Lower leg skin (tissue), 4 donors: ENCODE results near the gene PHLDB3. TPM values are rescaled to one million over a fixed set of nuclear protein-coding genes. Genes with fewer than 3 reads are reported as not detected.
A peak's percentile ranks its signal among the peaks of the same experiment; 100 is the strongest.
"Not testable (repeated sequence)": the region's sequence is repeated elsewhere in the genome, so short reads cannot be mapped to it uniquely, and the experiment has no call there.

Source experiments
- DNase-seq, 2 donors: peaks; one replicate each; pipeline ENCODE4 v3.0.0-alpha.2; 2019; ENCODE audit warnings: low spot score in 2 of 2
- H3K4me3 ChIP-seq: fragments of 200-600 bp; sonication (generic); 2 replicates; pipeline ENCODE4 v1.5.1; 2017; ENCODE audit warnings: mild to moderate bottlenecking, low read depth; ENCODE audit not compliant: poor library complexity, severe bottlenecking
- CTCF ChIP-seq, 3 donors: fragments of 450-650 bp; IDR thresholded peaks; one replicate each; pipeline ENCODE4 v1.5.1; 2016; ENCODE audit warnings: antibody characterized with exemption in 3 of 3, mild to moderate bottlenecking in 3 of 3, moderate library complexity in 2 of 3
- POLR2A ChIP-seq, 2 donors: fragments of 450-650 bp; IDR thresholded peaks; one replicate each; pipeline ENCODE4 v1.6.1; 2016 to 2017; ENCODE audit warnings: antibody characterized with exemption in 2 of 2, mild to moderate bottlenecking in 1 of 2, moderate library complexity in 1 of 2
- WGBS, 2 donors: methylation state at CpG; one replicate each; pipeline ENCODE4 v1.1.5; 2018; 5-methylcytosine and 5-hydroxymethylcytosine counted together
- intact Hi-C: fragments of 100-400 bp; cut with DNase I; formaldehyde crosslinking; loops from one replicate; pipeline ENCODE4 v1.15.0; 2023; ENCODE audit warnings: low total_unique reads
- total RNA-seq, 4 donors: library from RNA; depleted of rRNA; stranded (reverse); fragments of >200 nt; gene quantifications; one replicate each; pipeline ENCODE4 v1.1.0, GENCODE V29; 2016

The PHLDB3 gene
- total RNA-seq, 4 donors from 2014 or later: 86.9 to 136 (median 114) TPM

DNA sequence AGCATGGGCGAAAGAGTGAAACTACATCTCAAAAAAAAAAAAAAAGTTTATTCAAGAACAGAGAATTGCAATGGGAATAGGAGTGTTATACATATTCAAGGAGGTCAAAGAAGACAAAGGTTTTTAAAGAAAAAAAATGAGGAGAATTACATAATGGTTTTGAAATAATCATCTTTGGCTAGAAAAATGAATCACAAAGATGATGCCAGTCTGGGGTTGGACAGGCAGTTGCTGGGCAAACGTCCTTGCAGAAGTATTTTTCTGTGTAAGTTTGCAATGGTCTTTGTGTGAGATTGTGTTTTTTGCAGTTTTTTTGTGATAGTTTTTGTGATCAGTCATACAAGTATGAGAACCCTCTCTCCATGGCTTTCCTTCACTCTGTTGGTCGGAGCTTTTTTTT, 62.8 kb downstream of the PHLDB3 start:
- H3K4me3 ChIP-seq: no peak overlapping the region
- WGBS, 2 donors: 44 to 70% methylated on average over 3 of the region's 3 CpGs
- TF ChIP-seq POLR2A (IDR thresholded peaks at IDR 0.05) (no peak), CTCF (IDR thresholded peaks at IDR 0.05) (no peak)
- DNase-seq: no peak
- intact Hi-C loops: no loop called here

GRCh38 chr19:43439709-43440063, 64.9 kb downstream of the PHLDB3 start:
- no peak overlapping the region for H3K4me3 ChIP-seq
- no peak for DNase-seq
- intact Hi-C loops: no loop called here
- TF ChIP-seq CTCF (IDR thresholded peaks at IDR 0.05) (no peak), POLR2A (IDR thresholded peaks at IDR 0.05) (no peak)

- WGBS, 2 donors: 25 to 30% methylated on average over 13 of the region's 14 CpGs
- no peak overlapping the region for H3K4me3 ChIP-seq
- intact Hi-C loops: no loop called here
- no peak for TF ChIP-seq POLR2A (IDR thresholded peaks at IDR 0.05)
- TF ChIP-seq CTCF (IDR thresholded peaks at IDR 0.05): no peak
- no peak for DNase-seq
Measured at GRCh38 chr19:43439032-43439708, 65.4 kb downstream of the PHLDB3 start.

DNA sequence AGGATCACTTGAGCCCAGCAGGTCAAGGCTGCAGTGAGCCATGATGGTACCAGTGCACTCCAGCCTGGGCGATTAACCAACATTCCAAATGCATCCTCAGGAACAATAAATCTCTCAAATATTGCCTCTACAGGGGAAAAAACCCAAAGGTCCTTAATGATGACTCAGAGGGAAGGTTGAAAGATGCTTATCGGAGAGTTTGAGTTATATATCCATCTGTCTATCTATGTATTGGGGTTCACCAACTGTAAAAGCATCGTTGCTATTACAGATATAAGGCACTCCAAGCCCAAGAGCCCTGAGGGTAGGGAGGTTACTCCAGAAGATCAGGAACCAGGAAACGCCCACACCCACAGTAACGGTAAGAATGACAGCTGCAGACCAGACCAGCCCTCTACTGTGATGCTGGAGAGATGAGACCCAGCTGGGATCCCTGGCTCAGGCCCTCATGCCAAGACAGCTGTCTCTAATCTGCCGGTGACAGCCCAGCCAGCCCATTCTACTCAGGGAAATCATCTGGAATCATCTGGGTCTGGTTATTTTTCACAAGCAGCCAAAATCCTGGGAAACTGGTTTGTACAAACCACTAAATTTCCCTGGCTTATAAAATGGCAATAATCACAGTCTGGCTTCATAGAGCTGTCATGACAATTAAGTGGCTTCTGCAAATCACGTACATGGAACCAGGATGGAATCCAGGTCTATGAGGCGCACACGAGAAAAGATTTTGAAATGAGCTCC, 66.1 kb downstream of the PHLDB3 start:
- DNase-seq: peak in 1 of 2 donors; percentile 56
- WGBS, 2 donors: 19 to 21% methylated on average over 9 of the region's 9 CpGs
- no peak overlapping the region for H3K4me3 ChIP-seq
- intact Hi-C loops: no loop called here
- TF ChIP-seq CTCF (IDR thresholded peaks at IDR 0.05) (no peak), POLR2A (IDR thresholded peaks at IDR 0.05) (no peak)

DNA sequence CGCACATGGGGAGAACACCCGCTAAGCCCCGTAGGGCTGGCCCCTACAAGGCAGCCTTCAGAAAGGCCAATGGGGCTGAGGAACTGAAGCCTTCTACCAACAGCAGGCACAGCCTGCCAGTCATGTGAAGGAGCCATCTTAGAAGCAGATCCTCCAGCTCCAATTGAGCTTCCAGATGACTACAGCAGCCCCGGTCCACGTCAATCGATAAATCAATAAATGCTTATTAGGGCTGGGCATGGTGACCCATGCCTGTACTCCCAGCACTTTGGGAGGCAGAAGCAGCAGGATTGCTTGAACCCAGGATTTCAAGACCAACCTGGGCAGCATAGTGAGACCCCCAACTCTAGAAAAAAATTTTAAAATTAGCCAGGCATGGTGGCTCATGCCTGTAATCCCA, 66.8 kb downstream of the PHLDB3 start:
- no peak for DNase-seq
- H3K4me3 ChIP-seq: no peak overlapping the region
- 83 to 94% methylated on average over 6 of the region's 6 CpGs for WGBS, 2 donors
- intact Hi-C loops: no loop called here
- TF ChIP-seq CTCF (IDR thresholded peaks at IDR 0.05): no peak
- no peak for TF ChIP-seq POLR2A (IDR thresholded peaks at IDR 0.05)

GRCh38 chr19:43437284-43437683, 67.3 kb downstream of the PHLDB3 start:
- 89 to 93% methylated on average over 11 of the region's 11 CpGs for WGBS, 2 donors
- intact Hi-C loops, H3K4me3 ChIP-seq, DNase-seq: not testable (repeated sequence)
